Neuron (in vitro differentiated cells): ENCODE data around the gene TMEM132A.
"Not testable (repeated sequence)": the region's sequence is repeated elsewhere in the genome, so short reads cannot be mapped to it uniquely, and the experiment has no call there.

Experiments
- H2AFZ ChIP-seq: one replicate; pipeline ENCODE4 v1.6.1; 2013; ENCODE audit warnings: low read depth, mild to moderate bottlenecking, inconsistent platforms, low read length, moderate library complexity
- H3K27me3 ChIP-seq: one replicate; pipeline ENCODE4 v1.6.1; 2013; ENCODE audit warnings: low read length; ENCODE audit not compliant: insufficient read depth
- H3K36me3 ChIP-seq: one replicate; pipeline ENCODE4 v1.6.1; 2013; ENCODE audit warnings: low read length; ENCODE audit not compliant: insufficient read depth
- H3K4me1 ChIP-seq: one replicate; pipeline ENCODE4 v1.6.1; 2013; ENCODE audit warnings: low read length; ENCODE audit not compliant: insufficient read depth
- H3K4me3 ChIP-seq: 2 replicates; pipeline ENCODE4 v1.5.1; 2013; ENCODE audit warnings: mild to moderate bottlenecking, low read length, moderate library complexity
- H3K9me3 ChIP-seq: one replicate; pipeline ENCODE4 v1.6.1; 2013; ENCODE audit warnings: low read length

Gene TMEM132A

GRCh38 chr11:60972182-60973030 is 48.1 kb downstream of the TMEM132A start:
- H3K4me3 ChIP-seq: no peak overlapping the region
- H3K9me3 ChIP-seq: no peaks in the 10 kb centered on the region
- H2AFZ ChIP-seq: no peak overlapping the region
- peaks cover 14% of the 10 kb centered on the region for H3K27me3 ChIP-seq
- no peaks in the 10 kb centered on the region for H3K36me3 ChIP-seq
- H3K4me1 ChIP-seq: peaks cover 9% of the 10 kb centered on the region

- Histone ChIP-seq H3K4me3 (no peak overlapping the region), H3K4me1 (peaks cover 9% of the 10 kb centered on the region), H2AFZ (no peak overlapping the region), H3K27me3 (peaks cover 14% of the 10 kb centered on the region), H3K36me3 (no peaks in the 10 kb centered on the region), H3K9me3 (no peaks in the 10 kb centered on the region)
These were observed 49.4 kb downstream of the TMEM132A start for GRCh38 chr11:60973699-60974098.

GRCh38 chr11:60974316-60974715 is 50.1 kb downstream of the TMEM132A start:
- H2AFZ ChIP-seq: peak overlapping the region; percentile 42
- not testable (repeated sequence) for H3K4me3 ChIP-seq, H3K4me1 ChIP-seq, H3K36me3 ChIP-seq, H3K9me3 ChIP-seq
- peaks cover 14% of the 10 kb centered on the region for H3K27me3 ChIP-seq

GRCh38 chr11:60974726-60975125 is 50.5 kb downstream of the TMEM132A start:
- Histone ChIP-seq H2AFZ (peak overlapping the region; percentile 42), H3K36me3 (no peaks in the 10 kb centered on the region), H3K4me1 (peaks cover 9% of the 10 kb centered on the region), H3K4me3 (no peak overlapping the region), H3K27me3 (peaks cover 14% of the 10 kb centered on the region), H3K9me3 (no peaks in the 10 kb centered on the region)

- Histone ChIP-seq H3K9me3 (no peaks in the 10 kb centered on the region), H3K4me3 (no peak overlapping the region), H3K4me1 (peaks cover 9% of the 10 kb centered on the region), H2AFZ (no peak overlapping the region), H3K36me3 (no peaks in the 10 kb centered on the region), H3K27me3 (peaks cover 14% of the 10 kb centered on the region)
These were observed 53.0 kb downstream of the TMEM132A start for GRCh38 chr11:60977224-60977623.

GRCh38 chr11:60977836-60978235 is 53.6 kb downstream of the TMEM132A start:
- H3K4me3 ChIP-seq: no peak overlapping the region
- H3K9me3 ChIP-seq: no peaks in the 10 kb centered on the region
- peaks cover 9% of the 10 kb centered on the region for H3K4me1 ChIP-seq
- H3K36me3 ChIP-seq: no peaks in the 10 kb centered on the region
- H3K27me3 ChIP-seq: peaks cover 11% of the 10 kb centered on the region
- H2AFZ ChIP-seq: no peak overlapping the region

GRCh38 chr11:60978546-60979380 is 54.5 kb downstream of the TMEM132A start:
- peaks cover 9% of the 10 kb centered on the region for H3K4me1 ChIP-seq
- H3K27me3 ChIP-seq: peaks cover 4% of the 10 kb centered on the region
- no peaks in the 10 kb centered on the region for H3K36me3 ChIP-seq
- peaks cover under 1% of the 10 kb centered on the region for H3K9me3 ChIP-seq
- H3K4me3 ChIP-seq: no peak overlapping the region
- no peak overlapping the region for H2AFZ ChIP-seq

- Histone ChIP-seq H3K27me3 (no peaks in the 10 kb centered on the region), H3K4me3 (no peak overlapping the region), H3K9me3 (peaks cover 1% of the 10 kb centered on the region), H3K36me3 (no peaks in the 10 kb centered on the region), H3K4me1 (peaks cover 4% of the 10 kb centered on the region), H2AFZ (no peak overlapping the region)
These were observed 57.3 kb downstream of the TMEM132A start for GRCh38 chr11:60981515-60981914.

- Histone ChIP-seq H3K4me3 (no peak overlapping the region), H3K27me3 (no peaks in the 10 kb centered on the region), H3K36me3 (no peaks in the 10 kb centered on the region), H3K9me3 (peaks cover 1% of the 10 kb centered on the region), H3K4me1 (peaks cover 2% of the 10 kb centered on the region), H2AFZ (no peak overlapping the region)
These were observed 57.9 kb downstream of the TMEM132A start for GRCh38 chr11:60982184-60982583.

- H3K27me3 ChIP-seq: no peaks in the 10 kb centered on the region
- no peak overlapping the region for H3K4me3 ChIP-seq
- H3K4me1 ChIP-seq: no peaks in the 10 kb centered on the region
- no peak overlapping the region for H2AFZ ChIP-seq
- H3K9me3 ChIP-seq: peaks cover 1% of the 10 kb centered on the region
- H3K36me3 ChIP-seq: no peaks in the 10 kb centered on the region
These were observed 59.9 kb downstream of the TMEM132A start for GRCh38 chr11:60984149-60984548.

- no peak overlapping the region for H3K4me3 ChIP-seq
- H3K36me3 ChIP-seq: no peaks in the 10 kb centered on the region
- H3K27me3 ChIP-seq: no peaks in the 10 kb centered on the region
- H3K4me1 ChIP-seq: no peaks in the 10 kb centered on the region
- no peak overlapping the region for H2AFZ ChIP-seq
- H3K9me3 ChIP-seq: peaks cover 1% of the 10 kb centered on the region
These were observed 60.4 kb downstream of the TMEM132A start for GRCh38 chr11:60984636-60985035.

GRCh38 chr11:60985501-60985900 is 61.2 kb downstream of the TMEM132A start:
- Histone ChIP-seq H3K4me3 (no peak overlapping the region), H2AFZ (no peak overlapping the region), H3K9me3 (peaks cover 1% of the 10 kb centered on the region), H3K36me3 (no peaks in the 10 kb centered on the region), H3K4me1 (no peaks in the 10 kb centered on the region), H3K27me3 (no peaks in the 10 kb centered on the region)
